Measurements from ENCODE around the gene BCL7A. TPM values are rescaled to one million over a fixed set of nuclear protein-coding genes. Genes with fewer than 3 reads are reported as not detected.

The BCL7A gene
- total RNA-seq, 5 donors from 2014 or later (not counting 1 experiment from before 2014, with no cell fraction given): 5.3 to 7.4 (median 6.7) TPM

GRCh38 chr12:122018937-122019336 is 2.7 kb upstream of the BCL7A start:
- POLR2A ChIA-PET: no interaction called here
- Mint-ChIP-seq H3K27ac (no peak overlapping the region), H3K4me3 (peak overlapping the region in 1 of 3 donors; percentile 21)

GRCh38 chr12:122020795-122021192 is 890 bp upstream of the BCL7A start:
- peaks cover 9 to 13% (median 12%) of the 10 kb centered on the region in 3 donors for H3K4me1 Mint-ChIP-seq
- peaks cover 0 to 14% of the 10 kb centered on the region in 2 donors for H3K27me3 Mint-ChIP-seq
- H3K27ac ChIP-seq (ENCODE audit: low read length): no peak overlapping the region
- ChIA-PET POLR2A (interaction anchor here in 1 of 2 donors (0.5 kb wide), 1 partner anchor 1691 kb away, joined by 5 read pairs; the partner anchor contains the start of gene ATP6V0A2), CTCF (no interaction called here)
- ATAC-seq (replicated peaks in 1 of 4): no peak
- H3K27me3 ChIP-seq (replicated peaks in 1 of 2; ENCODE audit: control insufficient read depth in 2 of 2, extremely low read depth in 1 of 2, insufficient read depth in 2 of 2, low read length in 1 of 2): peaks cover 0 to 32% of the 10 kb centered on the region in 2 experiments
- H3K9me3 Mint-ChIP-seq: peaks cover 0 to 5% (median 2%) of the 10 kb centered on the region in 3 donors
- peak overlapping the region; percentile 84 to 85 (median 84) for H3K4me3 Mint-ChIP-seq
- H3K36me3 ChIP-seq (ENCODE audit: control insufficient read depth in 2 of 2, extremely low read depth in 1 of 2, insufficient read depth in 1 of 2, low read length in 1 of 2): no peaks in the 10 kb centered on the region
- no peaks in the 10 kb centered on the region for H3K9me3 ChIP-seq
- peaks cover 8 to 20% of the 10 kb centered on the region in 2 experiments for H3K4me1 ChIP-seq (ENCODE audit: control insufficient read depth in 1 of 2, extremely low read depth in 1 of 2, insufficient read depth in 2 of 2, low read length in 2 of 2)
- peak overlapping the region; percentile 33 to 72 for H3K4me3 ChIP-seq (ENCODE audit: control insufficient read depth in 1 of 2, extremely low read depth in 1 of 2, low read length in 1 of 2)
- WGBS (ENCODE audit: insufficient coverage): 86% methylated on average over 15 of the region's 16 CpGs
- H3K27ac Mint-ChIP-seq: peak overlapping the region in 1 of 2 donors; percentile 66
- DNase-seq: no peak
- H3K36me3 Mint-ChIP-seq: no peaks in the 10 kb centered on the region

More at GRCh38 chr12:122018937-122019336, 2.7 kb upstream of the BCL7A start:
- Histone ChIP-seq H3K9me3 (no peaks in the 10 kb centered on the region), H3K4me3 (ENCODE audit: control insufficient read depth in 1 of 2, extremely low read depth in 1 of 2, low read length in 1 of 2) (no peak overlapping the region), H3K27me3 (replicated peaks in 1 of 2; ENCODE audit: control insufficient read depth in 2 of 2, extremely low read depth in 1 of 2, insufficient read depth in 2 of 2, low read length in 1 of 2) (peaks cover 0 to 31% of the 10 kb centered on the region in 2 experiments), H3K27ac (ENCODE audit: low read length) (no peak overlapping the region), H3K36me3 (ENCODE audit: control insufficient read depth in 2 of 2, extremely low read depth in 1 of 2, insufficient read depth in 1 of 2, low read length in 1 of 2) (no peaks in the 10 kb centered on the region), H3K4me1 (ENCODE audit: control insufficient read depth in 1 of 2, extremely low read depth in 1 of 2, insufficient read depth in 2 of 2, low read length in 2 of 2) (peaks cover 6 to 20% of the 10 kb centered on the region in 2 experiments)
- Mint-ChIP-seq H3K9me3 (peaks cover 0 to 5% (median 2%) of the 10 kb centered on the region in 3 donors), H3K36me3 (no peaks in the 10 kb centered on the region), H3K27me3 (peaks cover 0 to 14% of the 10 kb centered on the region in 2 donors), H3K4me1 (peaks cover 9 to 13% (median 12%) of the 10 kb centered on the region in 3 donors)
- ATAC-seq (replicated peaks in 1 of 4) (no peak), DNase-seq (no peak)
- WGBS (ENCODE audit: insufficient coverage): 100% methylated on average over 1 of the region's 4 CpGs
- CTCF ChIA-PET: no interaction called here

- POLR2A ChIA-PET: interaction anchor here in 1 of 2 donors (0.5 kb wide), 1 partner anchor 1691 kb away, joined by 5 read pairs; the partner anchor contains the start of gene ATP6V0A2
- Histone ChIP-seq H3K27ac (ENCODE audit: low read length) (no peak overlapping the region), H3K4me3 (ENCODE audit: control insufficient read depth in 1 of 2, extremely low read depth in 1 of 2, low read length in 1 of 2) (peak overlapping the region; percentile 33 to 72), H3K36me3 (ENCODE audit: control insufficient read depth in 2 of 2, extremely low read depth in 1 of 2, insufficient read depth in 1 of 2, low read length in 1 of 2) (no peaks in the 10 kb centered on the region), H3K4me1 (ENCODE audit: control insufficient read depth in 1 of 2, extremely low read depth in 1 of 2, insufficient read depth in 2 of 2, low read length in 2 of 2) (peaks cover 8 to 20% of the 10 kb centered on the region in 2 experiments), H3K9me3 (no peaks in the 10 kb centered on the region), H3K27me3 (replicated peaks in 1 of 2; ENCODE audit: control insufficient read depth in 2 of 2, extremely low read depth in 1 of 2, insufficient read depth in 2 of 2, low read length in 1 of 2) (peaks cover 0 to 32% of the 10 kb centered on the region in 2 experiments)
- H3K4me3 Mint-ChIP-seq: peak overlapping the region; percentile 84 to 85 (median 84)
- H3K27ac Mint-ChIP-seq: peak overlapping the region; percentile 39 to 66
- CTCF ChIA-PET: no interaction called here
- H3K27me3 Mint-ChIP-seq: peaks cover 0 to 14% of the 10 kb centered on the region in 2 donors
- WGBS (ENCODE audit: insufficient coverage): 2% methylated on average over 57 of the region's 57 CpGs
- peak in 2 of 35 experiments; percentile 15 to 25 for DNase-seq
- no peaks in the 10 kb centered on the region for H3K36me3 Mint-ChIP-seq
- H3K9me3 Mint-ChIP-seq: peaks cover 0 to 5% (median 2%) of the 10 kb centered on the region in 3 donors
- H3K4me1 Mint-ChIP-seq: peaks cover 10 to 13% (median 12%) of the 10 kb centered on the region in 3 donors
- peak in 3 of 4 experiments; percentile 13 to 21 (median 19) for ATAC-seq (replicated peaks in 1 of 4)
These were observed 377 bp upstream of the BCL7A start for GRCh38 chr12:122021193-122021821.

DNA sequence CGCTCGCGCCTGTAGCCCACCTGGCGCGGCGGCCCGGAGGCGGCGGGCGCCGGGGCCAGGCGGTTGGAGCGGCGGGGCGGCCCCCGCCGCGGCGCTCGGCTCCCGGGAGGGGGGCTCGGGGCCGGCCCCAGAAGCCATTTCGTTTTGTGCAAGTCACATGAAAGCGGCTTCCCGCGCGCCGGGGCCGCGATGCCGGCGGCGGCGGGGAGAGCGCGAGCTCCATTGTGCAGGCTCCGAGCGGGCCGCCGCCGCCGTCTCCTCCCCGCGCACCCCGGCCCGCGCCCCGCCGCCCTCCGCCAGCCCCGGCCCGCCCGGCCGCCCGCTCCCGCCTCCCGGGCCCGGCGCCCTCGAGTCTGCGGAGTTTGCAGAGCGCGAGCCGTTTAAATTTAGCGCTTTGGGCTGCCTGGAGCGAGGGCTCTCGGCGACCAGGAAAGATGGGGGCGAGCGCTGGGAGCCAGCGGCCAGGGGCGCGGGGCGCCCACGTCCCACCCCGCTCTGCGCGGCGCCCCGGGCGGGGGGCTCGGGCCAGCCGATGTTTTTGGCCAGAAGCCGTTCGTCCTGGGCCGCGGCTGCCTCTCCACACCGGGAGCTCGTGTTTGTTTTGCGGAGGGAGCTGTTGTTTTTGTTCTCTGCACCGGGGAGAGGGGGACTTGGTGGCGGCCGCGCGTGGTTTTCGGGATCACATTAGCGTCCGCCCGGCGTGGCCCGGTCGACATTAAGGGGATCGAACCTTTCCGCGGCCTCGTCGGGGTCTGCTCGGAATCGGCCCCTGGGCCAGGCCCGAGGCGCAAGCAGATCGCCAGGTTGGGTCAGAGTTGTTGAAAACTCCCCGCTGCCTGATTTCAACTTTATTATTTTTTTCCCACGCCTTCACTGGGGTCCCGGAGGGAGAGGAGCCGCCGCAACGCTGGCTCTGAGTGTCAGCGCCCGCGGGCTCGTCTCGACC is 982 bp downstream of the BCL7A start:
- ATAC-seq (replicated peaks in 1 of 4): peak; percentile 52 to 67 (median 58)
- CTCF ChIA-PET: interaction anchor here in 1 of 2 donors (0.6 kb wide), 1 partner anchor 311 kb away, joined by 3 read pairs; no protein-coding TSS in a partner anchor
- WGBS (ENCODE audit: insufficient coverage): under 1% methylated on average over 114 of the region's 124 CpGs

GRCh38 chr12:122023339-122024131 is 1.9 kb downstream of the BCL7A start:
- H3K27ac ChIP-seq (ENCODE audit: low read length): no peak overlapping the region
- H3K4me1 ChIP-seq (ENCODE audit: control insufficient read depth in 1 of 2, extremely low read depth in 1 of 2, insufficient read depth in 2 of 2, low read length in 2 of 2): peaks cover 8 to 20% of the 10 kb centered on the region in 2 experiments
- DNase-seq: peak in 2 of 35 experiments; percentile 19

More for the DNA sequence above, 982 bp downstream of the BCL7A start:
- Histone ChIP-seq H3K4me1 (ENCODE audit: control insufficient read depth in 1 of 2, extremely low read depth in 1 of 2, insufficient read depth in 2 of 2, low read length in 2 of 2) (peaks cover 8 to 20% of the 10 kb centered on the region in 2 experiments), H3K36me3 (ENCODE audit: control insufficient read depth in 2 of 2, extremely low read depth in 1 of 2, insufficient read depth in 1 of 2, low read length in 1 of 2) (no peaks in the 10 kb centered on the region), H3K9me3 (no peaks in the 10 kb centered on the region), H3K4me3 (ENCODE audit: control insufficient read depth in 1 of 2, extremely low read depth in 1 of 2, low read length in 1 of 2) (peak overlapping the region; percentile 41 to 92), H3K27ac (ENCODE audit: low read length) (no peak overlapping the region), H3K27me3 (replicated peaks in 1 of 2; ENCODE audit: control insufficient read depth in 2 of 2, extremely low read depth in 1 of 2, insufficient read depth in 2 of 2, low read length in 1 of 2) (peaks cover 0 to 32% of the 10 kb centered on the region in 2 experiments)
- H3K27me3 Mint-ChIP-seq: peaks cover 0 to 14% of the 10 kb centered on the region in 2 donors
- DNase-seq: peak in 14 of 35 experiments; percentile 20 to 54 (median 32)
- H3K4me1 Mint-ChIP-seq: peaks cover 13 to 19% (median 16%) of the 10 kb centered on the region in 3 donors
- POLR2A ChIA-PET: interaction anchor here in 1 of 2 donors (0.6 kb wide), 1 partner anchor 103 kb away, joined by 3 read pairs; no protein-coding TSS in a partner anchor
- H3K36me3 Mint-ChIP-seq: no peaks in the 10 kb centered on the region
- peak overlapping the region; percentile 79 to 84 (median 80) for H3K4me3 Mint-ChIP-seq
- H3K9me3 Mint-ChIP-seq: peaks cover 0 to 5% (median 2%) of the 10 kb centered on the region in 3 donors
- peak overlapping the region in 1 of 2 donors; percentile 58 for H3K27ac Mint-ChIP-seq

More at GRCh38 chr12:122023339-122024131, 1.9 kb downstream of the BCL7A start:
- ChIA-PET POLR2A (no interaction called here), CTCF (interaction anchor here in 1 of 2 donors (0.5 kb wide), 1 partner anchor 521 kb away, joined by 4 read pairs; no protein-coding TSS in a partner anchor)
- WGBS (ENCODE audit: insufficient coverage): 36% methylated on average over 36 of the region's 43 CpGs
- Mint-ChIP-seq H3K27ac (peak overlapping the region in 1 of 2 donors; percentile 58), H3K9me3 (peaks cover 0 to 2% (median under 1%) of the 10 kb centered on the region in 3 donors), H3K4me1 (peaks cover 14 to 23% (median 18%) of the 10 kb centered on the region in 3 donors), H3K27me3 (peaks cover 0 to 16% of the 10 kb centered on the region in 2 donors), H3K4me3 (peak overlapping the region; percentile 79 to 82 (median 80)), H3K36me3 (no peaks in the 10 kb centered on the region)
- no peak for ATAC-seq (replicated peaks in 1 of 4)
- Histone ChIP-seq H3K36me3 (ENCODE audit: control insufficient read depth in 2 of 2, extremely low read depth in 1 of 2, insufficient read depth in 1 of 2, low read length in 1 of 2) (no peaks in the 10 kb centered on the region), H3K27me3 (replicated peaks in 1 of 2; ENCODE audit: control insufficient read depth in 2 of 2, extremely low read depth in 1 of 2, insufficient read depth in 2 of 2, low read length in 1 of 2) (peaks cover 0 to 36% of the 10 kb centered on the region in 2 experiments), H3K9me3 (no peaks in the 10 kb centered on the region), H3K4me3 (ENCODE audit: control insufficient read depth in 1 of 2, extremely low read depth in 1 of 2, low read length in 1 of 2) (peak overlapping the region; percentile 41 to 92)
